OCI-LY1 (cell line): ENCODE data around the gene FAM222A.

ENCODE experiments used
- EZH2 ChIP-seq: fragments of 200-600 bp; sonication (generic), shearing (Covaris generic); IDR thresholded peaks from 2 replicates; pipeline ENCODE4 v1.8.0; 2017; ENCODE audit warnings: borderline replicate concordance, mixed run types, mild to moderate bottlenecking, antibody characterized with exemption, low read length, moderate library complexity, mixed read lengths
- TF ChIP-seq, protein P1 (sequence below): fragments of 200-600 bp; sonication (generic), shearing (Covaris generic); IDR thresholded peaks from 2 replicates; pipeline ENCODE4 v1.5.1; 2017; ENCODE audit warnings: mild to moderate bottlenecking, antibody characterized with exemption, low read length, moderate library complexity, mixed read lengths

DNA sequence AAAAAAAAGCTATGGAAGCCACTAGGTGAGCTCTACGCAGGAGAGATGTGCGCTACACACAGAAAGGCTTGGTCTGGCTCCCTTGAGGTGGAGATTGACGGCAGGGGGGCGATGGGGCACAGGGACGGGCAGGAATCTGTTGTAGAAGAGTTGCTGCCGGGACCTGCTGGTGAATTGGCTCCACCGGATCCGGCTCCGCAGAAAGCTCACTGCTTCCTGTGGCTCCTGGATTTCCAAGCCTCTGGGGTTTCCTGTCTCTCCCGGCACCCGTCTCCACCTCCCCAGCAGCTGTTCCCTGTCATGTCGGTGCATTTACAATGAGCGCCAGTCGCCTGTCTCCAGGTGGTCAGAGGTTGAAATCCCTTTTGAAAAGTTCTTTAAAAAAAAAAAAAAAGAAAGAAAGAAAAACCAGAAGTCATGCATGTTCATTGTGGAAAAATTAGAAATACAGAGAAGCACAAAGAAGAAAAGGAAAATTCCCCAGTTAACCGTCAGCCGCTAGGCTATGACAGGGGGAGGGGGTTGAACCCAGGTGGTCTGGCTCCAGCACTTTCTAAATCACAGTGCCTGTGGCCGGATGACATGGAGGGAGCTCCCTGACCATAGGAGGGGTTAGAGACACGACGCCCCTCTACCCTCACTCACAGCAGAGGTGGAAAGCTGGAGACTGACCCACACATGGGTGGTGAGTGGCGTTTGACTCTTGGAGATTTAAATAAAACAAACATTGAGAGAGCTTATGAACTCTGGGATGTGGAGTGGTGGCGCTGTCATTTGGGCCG, 20.8 kb downstream of the FAM222A start:
- TF ChIP-seq, protein P1, sequence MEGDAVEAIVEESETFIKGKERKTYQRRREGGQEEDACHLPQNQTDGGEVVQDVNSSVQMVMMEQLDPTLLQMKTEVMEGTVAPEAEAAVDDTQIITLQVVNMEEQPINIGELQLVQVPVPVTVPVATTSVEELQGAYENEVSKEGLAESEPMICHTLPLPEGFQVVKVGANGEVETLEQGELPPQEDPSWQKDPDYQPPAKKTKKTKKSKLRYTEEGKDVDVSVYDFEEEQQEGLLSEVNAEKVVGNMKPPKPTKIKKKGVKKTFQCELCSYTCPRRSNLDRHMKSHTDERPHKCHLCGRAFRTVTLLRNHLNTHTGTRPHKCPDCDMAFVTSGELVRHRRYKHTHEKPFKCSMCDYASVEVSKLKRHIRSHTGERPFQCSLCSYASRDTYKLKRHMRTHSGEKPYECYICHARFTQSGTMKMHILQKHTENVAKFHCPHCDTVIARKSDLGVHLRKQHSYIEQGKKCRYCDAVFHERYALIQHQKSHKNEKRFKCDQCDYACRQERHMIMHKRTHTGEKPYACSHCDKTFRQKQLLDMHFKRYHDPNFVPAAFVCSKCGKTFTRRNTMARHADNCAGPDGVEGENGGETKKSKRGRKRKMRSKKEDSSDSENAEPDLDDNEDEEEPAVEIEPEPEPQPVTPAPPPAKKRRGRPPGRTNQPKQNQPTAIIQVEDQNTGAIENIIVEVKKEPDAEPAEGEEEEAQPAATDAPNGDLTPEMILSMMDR: no peak
- TF ChIP-seq EZH2: no peak
